Stromal cell of bone marrow (primary cell): ENCODE measurements around the gene FSTL4.

Experiments
- DNase-seq: peaks from one replicate; pipeline ENCODE4 v3.0.0-alpha.2; 2012; ENCODE audit warnings: low read depth

The FSTL4 gene

DNA sequence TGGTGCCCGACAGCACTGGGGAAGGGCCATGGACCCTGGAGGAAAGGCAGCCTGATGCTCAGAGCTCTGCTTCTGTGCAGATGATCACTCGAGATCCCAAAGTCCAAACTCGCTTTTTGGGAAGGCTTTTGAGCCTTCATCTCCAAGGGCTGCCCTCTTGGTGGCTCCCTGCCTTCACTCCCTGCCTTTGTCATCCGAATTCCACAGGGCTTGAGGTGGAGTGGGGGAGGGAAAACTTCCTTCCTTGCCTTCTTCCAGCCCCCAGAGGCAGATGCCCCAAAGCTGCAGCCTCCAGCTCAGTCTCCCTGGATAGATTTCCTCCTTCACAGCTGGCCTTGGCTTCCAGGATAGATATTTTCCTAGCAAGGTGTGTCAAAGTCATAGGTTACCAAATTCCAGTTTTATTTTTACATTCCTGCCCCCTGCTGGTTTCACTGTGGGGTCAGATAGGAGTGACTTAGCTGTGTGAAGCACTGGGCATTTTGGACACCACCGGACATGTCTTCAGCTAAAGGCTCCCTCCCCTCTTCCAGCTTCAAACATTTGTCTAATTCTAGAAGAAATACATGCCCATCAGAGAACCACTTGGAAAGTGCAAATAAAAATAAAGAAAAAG lies 292.3 kb downstream of the FSTL4 start:
- no peak for DNase-seq

- DNase-seq: no peak
These were observed 293.1 kb downstream of the FSTL4 start for GRCh38 chr5:133319244-133319643.

GRCh38 chr5:133317558-133317957 lies 294.8 kb downstream of the FSTL4 start:
- no peak for DNase-seq

- no peak for DNase-seq
These were observed 295.7 kb downstream of the FSTL4 start for GRCh38 chr5:133316346-133317343.

DNA sequence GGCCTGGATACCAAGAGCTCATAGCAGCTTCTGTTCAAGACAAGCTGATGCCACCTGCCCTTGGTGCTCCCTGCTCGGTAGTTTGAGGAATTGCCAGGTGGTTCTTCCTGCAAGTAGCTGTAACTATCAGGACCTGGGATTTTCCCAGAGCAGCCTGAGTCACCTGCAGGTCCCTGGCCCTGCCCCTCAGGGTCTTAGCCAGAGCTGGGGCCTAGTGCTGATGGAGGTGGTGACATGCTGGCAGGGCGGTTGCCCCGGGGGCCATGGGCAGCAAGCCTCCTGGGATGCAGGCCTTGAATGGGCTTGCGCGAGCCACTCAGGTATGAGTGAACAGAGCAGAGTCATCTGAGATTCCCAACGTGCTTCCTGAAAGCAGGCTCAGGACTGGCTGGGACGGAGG lies 298.3 kb downstream of the FSTL4 start:
- DNase-seq: no peak

GRCh38 chr5:133311176-133311575 lies 301.2 kb downstream of the FSTL4 start:
- DNase-seq: no peak

- no peak for DNase-seq
These were observed 302.2 kb downstream of the FSTL4 start for GRCh38 chr5:133309984-133310621.

- no peak for DNase-seq
These were observed 303.1 kb downstream of the FSTL4 start for GRCh38 chr5:133309166-133309795.

GRCh38 chr5:133307275-133307674 lies 305.1 kb downstream of the FSTL4 start:
- no peak for DNase-seq

DNA sequence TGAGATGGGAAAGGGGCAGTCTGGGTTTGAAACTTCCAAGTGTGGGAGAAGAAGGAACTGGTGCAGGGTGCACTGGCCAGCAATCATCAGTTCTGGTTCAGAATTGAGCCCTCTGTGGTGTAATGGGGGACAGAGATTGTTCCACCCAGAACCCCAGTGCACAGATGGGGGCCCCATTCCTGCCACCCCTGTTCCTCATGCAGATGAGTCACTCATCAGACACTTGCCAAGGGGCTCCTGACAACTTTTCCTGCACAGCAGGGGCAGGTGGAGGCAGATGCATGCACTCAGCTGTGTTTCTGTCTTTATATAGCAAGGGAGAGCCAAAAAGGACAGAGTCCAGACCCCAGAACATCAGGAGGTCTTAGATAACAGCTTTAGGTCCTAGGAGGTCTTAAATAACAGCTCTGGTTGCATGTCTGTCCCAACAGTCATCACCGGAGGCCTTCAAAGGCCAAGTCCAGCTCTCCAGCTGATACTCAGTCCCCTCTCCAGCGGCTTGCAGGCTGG lies 307.6 kb downstream of the FSTL4 start:
- no peak for DNase-seq

- DNase-seq: no peak
These were observed 308.2 kb downstream of the FSTL4 start for GRCh38 chr5:133304178-133304577.

GRCh38 chr5:133303298-133303697 lies 309.0 kb downstream of the FSTL4 start:
- DNase-seq: no peak

DNA sequence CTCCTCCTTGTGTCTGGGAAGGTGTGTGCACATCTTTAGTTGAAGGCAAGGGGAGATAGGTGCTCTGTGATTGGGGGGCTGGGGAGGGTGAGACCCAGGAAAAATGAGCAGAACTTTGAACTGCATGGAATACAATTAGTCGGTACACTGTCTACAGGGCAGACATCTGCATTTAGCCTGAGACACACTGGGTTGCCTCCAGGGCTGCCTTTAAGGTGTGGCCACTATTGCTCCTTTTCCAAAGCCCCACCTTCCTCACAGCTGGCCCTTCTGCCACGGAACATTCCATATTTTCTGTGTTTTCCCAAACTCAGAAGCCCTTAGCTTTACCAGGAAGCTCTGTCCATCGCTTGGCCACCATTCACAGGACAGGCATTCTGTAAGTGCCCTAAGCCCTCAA lies 312.6 kb downstream of the FSTL4 start:
- no peak for DNase-seq

DNA sequence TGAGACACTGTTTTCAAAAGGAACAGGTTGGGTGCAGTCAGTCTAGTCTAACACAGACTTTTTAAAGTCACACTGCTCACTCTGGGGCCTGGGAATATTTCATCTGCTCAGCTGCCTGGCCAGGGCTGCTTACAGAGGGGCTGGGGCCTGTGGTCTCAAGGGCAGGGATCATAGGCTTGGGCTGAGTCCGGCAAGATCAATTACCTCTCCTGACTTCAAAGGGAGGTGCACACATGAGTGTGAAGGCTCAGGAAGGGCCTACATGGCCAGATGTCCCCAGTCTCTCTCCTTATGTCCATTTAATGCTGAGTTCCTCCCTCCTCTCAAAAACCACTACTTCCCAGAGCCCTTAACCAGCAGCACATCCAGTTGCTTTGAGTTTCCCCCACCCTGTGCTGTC lies 313.3 kb downstream of the FSTL4 start:
- DNase-seq: no peak

DNA sequence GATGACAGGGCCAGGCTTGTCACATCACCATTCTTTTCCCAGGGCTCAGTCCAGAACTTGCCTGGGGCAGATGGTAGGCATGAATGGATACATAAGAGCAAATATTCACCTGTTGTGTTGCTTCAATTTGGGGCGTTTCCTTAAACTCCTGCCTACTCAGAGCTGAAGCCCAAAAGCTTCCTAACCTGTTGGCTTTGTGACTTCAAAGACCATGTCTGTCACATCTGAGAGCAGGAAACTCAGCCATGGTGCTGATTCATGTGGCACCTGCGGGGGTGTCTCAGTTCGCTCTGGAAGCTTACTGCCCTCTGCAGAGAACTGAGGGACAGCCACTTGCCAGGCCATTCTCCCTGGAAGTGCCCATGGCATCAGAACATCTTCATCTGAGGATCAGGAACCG lies 313.9 kb downstream of the FSTL4 start:
- no peak for DNase-seq

- DNase-seq: no peak
These were observed 315.0 kb downstream of the FSTL4 start for GRCh38 chr5:133297293-133297692.

- no peak for DNase-seq
These were observed 315.7 kb downstream of the FSTL4 start for GRCh38 chr5:133296624-133297023.

GRCh38 chr5:133295520-133295919 lies 316.8 kb downstream of the FSTL4 start:
- no peak for DNase-seq

- no peak for DNase-seq
These were observed 318.0 kb downstream of the FSTL4 start for GRCh38 chr5:133294380-133294779.

- DNase-seq: no peak
These were observed 318.4 kb downstream of the FSTL4 start for GRCh38 chr5:133293960-133294359.

DNA sequence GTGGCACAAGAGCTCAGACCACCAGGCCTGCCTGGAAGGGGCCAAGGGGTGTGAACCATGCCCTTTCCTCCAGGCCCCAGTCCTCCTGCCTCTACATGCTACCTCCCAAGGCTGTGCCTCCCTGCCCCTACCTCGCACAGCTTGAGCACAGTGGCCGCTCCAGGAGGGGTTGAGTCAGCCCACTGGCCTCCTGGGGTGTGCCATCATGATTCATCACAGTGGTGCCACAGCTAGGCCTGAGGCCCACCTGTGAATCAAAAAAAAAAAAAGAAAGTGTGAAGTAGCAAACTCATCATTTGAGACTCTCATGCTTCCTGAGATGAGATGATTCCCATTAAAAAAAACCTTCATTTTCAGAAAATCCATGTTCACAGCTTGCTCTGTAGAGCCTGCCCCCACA lies 320.0 kb downstream of the FSTL4 start:
- DNase-seq: no peak

DNA sequence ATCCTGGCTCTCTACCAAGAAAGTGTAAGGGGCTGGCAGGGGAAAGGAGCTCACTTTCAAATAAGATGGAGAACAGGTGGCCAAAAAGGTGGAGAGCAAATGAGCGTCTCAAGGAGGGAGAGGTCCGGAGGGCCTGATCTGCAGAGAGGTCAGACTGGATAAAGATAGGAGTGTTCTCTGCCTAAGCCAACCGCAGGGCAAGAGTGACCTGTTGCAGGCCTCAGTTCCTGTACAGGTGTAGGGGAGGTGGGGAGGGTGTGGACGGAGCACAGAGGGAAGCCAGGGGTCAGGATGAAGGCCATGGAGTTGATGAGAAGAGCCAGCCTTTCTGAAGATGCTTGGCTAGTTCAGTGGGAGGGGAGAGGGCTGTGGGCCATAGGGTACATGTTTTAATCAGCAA lies 320.8 kb downstream of the FSTL4 start:
- no peak for DNase-seq
